Activated naive CD8-positive, alpha-beta T cell (primary cell): ENCODE results near the gene TULP4.
"Not testable (repeated sequence)": the region's sequence is repeated elsewhere in the genome, so short reads cannot be mapped to it uniquely, and the experiment has no call there.

Experiments used
- H3K27ac Mint-ChIP-seq: one replicate; pipeline ENCODE4 v1.8.0; 2021; ENCODE audit warnings: mixed read lengths
- H3K27me3 Mint-ChIP-seq: one replicate; pipeline ENCODE4 v1.8.0; 2021; ENCODE audit warnings: mixed read lengths
- H3K36me3 Mint-ChIP-seq: one replicate; pipeline ENCODE4 v1.8.0; 2021; ENCODE audit warnings: mixed read lengths
- H3K4me1 Mint-ChIP-seq: one replicate; pipeline ENCODE4 v1.8.0; 2021; ENCODE audit warnings: low read depth, mixed read lengths
- H3K4me3 Mint-ChIP-seq: one replicate; pipeline ENCODE4 v1.8.0; 2021; ENCODE audit warnings: mild to moderate bottlenecking, mixed read lengths
- H3K9me3 Mint-ChIP-seq: one replicate; pipeline ENCODE4 v1.8.0; 2021; ENCODE audit warnings: low read depth, mixed read lengths

The TULP4 gene

DNA sequence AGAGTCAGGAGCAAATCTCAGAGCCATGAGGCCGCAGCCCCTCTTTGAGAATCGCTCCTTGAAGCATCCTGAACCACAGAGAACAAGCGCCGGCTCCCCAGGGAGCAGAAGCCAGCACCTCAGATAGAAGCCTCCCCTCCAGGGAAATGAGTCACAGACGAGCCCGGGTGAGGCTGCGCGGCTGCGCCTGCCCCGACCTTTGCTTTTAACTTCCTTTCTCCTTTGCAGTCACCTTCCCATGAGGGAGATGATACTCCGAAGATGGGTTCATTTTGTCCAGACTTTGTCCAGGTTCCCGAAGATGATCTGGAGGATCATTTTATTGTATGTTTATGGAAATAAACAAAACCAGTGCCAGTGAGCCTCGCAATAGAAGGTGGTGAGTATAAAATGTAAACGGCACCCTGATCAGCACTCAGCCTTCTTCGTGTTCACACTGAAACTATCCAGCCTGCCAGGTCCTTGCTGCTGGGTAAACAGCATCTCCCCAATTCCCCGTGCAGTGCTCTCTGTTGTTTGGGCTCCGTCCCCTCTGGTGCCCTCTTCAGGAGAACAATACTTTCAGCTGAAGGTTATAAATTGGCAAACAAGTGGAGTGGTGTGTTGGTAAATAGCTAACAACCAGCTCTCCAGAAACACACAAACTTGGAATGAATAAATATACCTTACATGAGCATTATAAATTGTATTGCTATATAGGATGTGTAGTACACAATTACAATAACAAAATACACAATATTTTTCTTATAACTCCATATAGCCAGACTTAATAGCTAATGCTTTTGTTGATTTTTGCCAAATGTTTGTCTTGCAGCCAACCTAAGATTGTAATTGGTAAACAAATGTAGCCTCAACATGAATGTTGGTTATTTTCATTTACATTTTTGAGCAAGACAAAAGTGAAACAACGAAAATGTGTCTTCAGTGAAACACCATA lies 206.2 kb downstream of the TULP4 start:
- Mint-ChIP-seq H3K9me3 (no peaks in the 10 kb centered on the region), H3K4me1 (peaks cover 29% of the 10 kb centered on the region), H3K36me3 (peaks cover 2% of the 10 kb centered on the region), H3K27me3 (peaks cover 19% of the 10 kb centered on the region), H3K4me3 (peak overlapping the region; percentile 84), H3K27ac (peak overlapping the region; percentile 64)

DNA sequence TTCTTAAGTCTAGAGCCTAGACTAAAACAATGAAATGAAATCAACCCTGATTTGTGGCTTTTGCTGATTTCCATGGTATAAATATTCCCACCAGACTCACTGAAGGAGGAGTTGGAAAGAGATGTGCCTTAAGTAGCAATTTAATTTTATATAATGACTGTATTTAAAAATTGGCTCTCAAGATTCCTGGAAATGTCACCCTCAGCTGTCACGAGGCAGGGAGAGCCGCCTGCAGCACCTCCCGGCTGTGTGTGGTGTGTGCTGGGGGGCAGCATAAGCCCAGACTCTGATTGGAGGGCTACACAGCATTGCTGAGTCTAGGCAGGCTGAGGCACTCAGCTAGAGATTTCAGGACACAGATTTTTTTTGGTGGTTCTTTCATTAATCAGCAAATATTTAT lies 207.0 kb downstream of the TULP4 start:
- peaks cover 21% of the 10 kb centered on the region for H3K4me1 Mint-ChIP-seq
- H3K27ac Mint-ChIP-seq = no peak overlapping the region
- peaks cover 26% of the 10 kb centered on the region for H3K27me3 Mint-ChIP-seq
- H3K4me3 Mint-ChIP-seq = no peak overlapping the region
- H3K36me3 Mint-ChIP-seq = peaks cover 3% of the 10 kb centered on the region
- no peaks in the 10 kb centered on the region for H3K9me3 Mint-ChIP-seq

DNA sequence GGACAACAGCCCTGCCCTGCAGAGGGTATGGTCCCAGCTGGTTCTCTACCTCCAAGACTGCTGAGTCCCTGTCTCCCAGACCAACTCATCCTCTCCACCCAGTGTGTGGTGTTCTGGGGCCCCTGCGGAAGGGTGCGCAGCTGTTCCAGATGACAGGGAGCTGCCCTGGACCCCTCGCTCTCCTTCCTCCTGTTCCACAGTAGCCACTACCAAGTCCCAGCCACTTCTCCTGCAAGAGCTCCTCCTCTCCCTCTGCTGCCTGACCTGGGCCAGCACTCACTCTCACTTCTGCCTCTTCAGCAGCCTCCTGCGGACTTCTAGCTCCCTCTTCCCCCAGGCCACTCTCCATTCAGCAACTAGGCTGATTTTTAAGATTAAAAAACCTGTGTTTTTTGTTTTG lies 207.5 kb downstream of the TULP4 start:
- Mint-ChIP-seq H3K36me3 (peaks cover 4% of the 10 kb centered on the region), H3K27me3 (peaks cover 30% of the 10 kb centered on the region)

DNA sequence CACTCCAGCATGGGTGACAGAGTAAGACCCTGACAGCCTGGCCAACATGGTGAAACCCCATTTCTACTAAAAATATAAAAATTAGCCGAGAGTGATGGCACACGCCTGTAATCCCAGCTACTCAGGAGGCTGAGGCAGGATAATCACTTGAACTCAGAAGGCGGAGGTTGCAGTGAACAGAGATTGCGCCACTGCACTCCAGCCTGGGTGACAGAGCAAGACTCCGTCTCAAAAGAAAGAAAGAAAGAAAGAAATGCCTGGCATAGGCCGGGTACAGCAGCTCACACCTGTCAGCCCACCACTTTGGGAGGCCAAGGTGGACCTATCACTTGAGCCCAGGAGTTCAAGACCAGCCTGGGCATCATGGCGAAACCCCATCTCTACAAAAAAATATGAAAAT lies 208.7 kb downstream of the TULP4 start:
- not testable (repeated sequence) for H3K36me3 Mint-ChIP-seq, H3K27ac Mint-ChIP-seq, H3K9me3 Mint-ChIP-seq, H3K4me3 Mint-ChIP-seq
- Mint-ChIP-seq H3K4me1 (peaks cover 13% of the 10 kb centered on the region), H3K27me3 (peaks cover 34% of the 10 kb centered on the region)

More for the DNA sequence above, 207.5 kb downstream of the TULP4 start:
- peaks cover 16% of the 10 kb centered on the region for H3K4me1 Mint-ChIP-seq
- no peaks in the 10 kb centered on the region for H3K9me3 Mint-ChIP-seq
- H3K4me3 Mint-ChIP-seq = no peak overlapping the region
- H3K27ac Mint-ChIP-seq = no peak overlapping the region

DNA sequence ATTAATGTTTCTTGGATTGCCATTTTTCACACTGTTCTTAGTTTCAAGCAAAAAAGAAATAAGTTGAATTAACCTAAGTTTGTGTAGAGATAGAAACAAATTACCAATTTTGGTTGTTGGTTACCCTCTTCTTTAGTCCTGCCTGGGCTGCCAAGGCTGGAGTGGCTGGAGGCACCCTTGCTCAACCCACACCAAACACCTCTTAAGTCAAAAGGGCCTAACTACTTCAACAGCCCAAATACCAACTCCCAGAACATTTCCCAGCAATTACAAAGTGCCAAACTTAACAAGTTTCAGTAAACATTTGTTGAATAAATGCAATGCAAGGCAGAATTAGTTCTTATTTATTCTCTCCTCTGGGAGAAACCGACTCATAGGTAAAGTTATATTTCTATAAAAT lies 209.5 kb downstream of the TULP4 start:
- H3K36me3 Mint-ChIP-seq = peaks cover 7% of the 10 kb centered on the region
- no peaks in the 10 kb centered on the region for H3K9me3 Mint-ChIP-seq
- no peak overlapping the region for H3K27ac Mint-ChIP-seq
- peaks cover 39% of the 10 kb centered on the region for H3K27me3 Mint-ChIP-seq
- H3K4me1 Mint-ChIP-seq = peaks cover 12% of the 10 kb centered on the region
- no peak overlapping the region for H3K4me3 Mint-ChIP-seq

DNA sequence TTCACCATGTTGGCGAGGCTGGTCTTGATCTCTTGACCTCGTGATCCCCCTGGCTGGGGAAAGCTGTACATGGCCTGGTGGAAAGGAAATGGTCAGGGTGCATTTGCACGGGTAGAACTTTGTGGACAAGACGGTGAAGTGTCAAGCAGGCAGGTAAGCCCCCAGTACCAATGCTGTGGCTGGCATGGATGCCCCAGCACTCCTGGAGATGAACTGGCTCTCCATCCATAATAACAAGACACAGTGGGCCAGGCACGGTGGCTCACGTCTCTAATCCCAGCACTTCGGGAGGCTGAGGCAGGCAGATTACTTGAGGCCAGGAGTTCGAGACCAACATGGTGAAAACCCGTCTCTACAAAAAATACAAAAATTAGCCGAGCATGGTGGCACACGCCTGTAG lies 210.4 kb downstream of the TULP4 start:
- peaks cover 7% of the 10 kb centered on the region for H3K36me3 Mint-ChIP-seq
- no peak overlapping the region for H3K4me3 Mint-ChIP-seq
- peaks cover 11% of the 10 kb centered on the region for H3K4me1 Mint-ChIP-seq
- H3K27ac Mint-ChIP-seq = no peak overlapping the region
- H3K9me3 Mint-ChIP-seq = no peaks in the 10 kb centered on the region
- peaks cover 43% of the 10 kb centered on the region for H3K27me3 Mint-ChIP-seq

DNA sequence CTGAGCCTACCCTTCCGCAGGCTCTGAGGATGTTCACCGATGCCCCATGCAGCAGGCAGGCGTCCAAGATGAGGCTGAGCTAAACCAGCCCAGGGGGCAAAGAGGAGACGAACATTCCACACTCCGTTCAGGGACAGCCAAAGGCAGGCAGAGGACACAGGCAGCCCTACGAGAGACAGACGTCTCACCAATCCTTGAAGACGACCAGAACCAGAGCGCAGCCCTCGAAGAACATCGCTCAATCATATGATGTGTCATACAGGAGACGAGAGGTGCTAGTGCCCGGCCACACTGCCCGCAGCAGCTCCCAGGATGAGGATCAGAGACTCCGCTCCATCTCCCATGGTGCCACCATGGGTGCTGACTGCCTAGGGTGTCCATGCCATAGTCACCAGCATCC lies 212.0 kb downstream of the TULP4 start:
- no peak overlapping the region for H3K4me3 Mint-ChIP-seq
- H3K9me3 Mint-ChIP-seq = no peaks in the 10 kb centered on the region
- peaks cover 7% of the 10 kb centered on the region for H3K36me3 Mint-ChIP-seq
- H3K4me1 Mint-ChIP-seq = no peaks in the 10 kb centered on the region
- peaks cover 44% of the 10 kb centered on the region for H3K27me3 Mint-ChIP-seq
- H3K27ac Mint-ChIP-seq = no peak overlapping the region

DNA sequence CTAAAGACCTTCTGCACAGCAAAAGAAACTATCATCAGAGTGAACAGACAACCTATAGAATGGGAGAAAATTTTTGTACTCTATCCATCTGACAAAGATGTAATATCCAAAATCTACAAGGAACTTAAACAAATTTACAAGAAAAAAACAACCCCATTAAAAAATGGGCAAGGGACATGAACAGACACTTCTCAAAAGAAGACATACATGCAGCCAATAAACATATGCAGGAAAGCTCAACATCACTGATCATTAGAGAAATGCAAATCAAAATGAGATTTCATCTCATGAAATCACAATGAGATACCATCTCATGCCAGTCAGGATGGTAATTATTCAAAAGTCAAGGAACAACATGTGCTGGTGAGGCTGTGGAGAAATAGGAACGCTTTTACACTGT lies 215.6 kb downstream of the TULP4 start:
- not testable (repeated sequence) for H3K27ac Mint-ChIP-seq, H3K9me3 Mint-ChIP-seq, H3K36me3 Mint-ChIP-seq, H3K4me3 Mint-ChIP-seq, H3K4me1 Mint-ChIP-seq
- H3K27me3 Mint-ChIP-seq = peaks cover 45% of the 10 kb centered on the region

DNA sequence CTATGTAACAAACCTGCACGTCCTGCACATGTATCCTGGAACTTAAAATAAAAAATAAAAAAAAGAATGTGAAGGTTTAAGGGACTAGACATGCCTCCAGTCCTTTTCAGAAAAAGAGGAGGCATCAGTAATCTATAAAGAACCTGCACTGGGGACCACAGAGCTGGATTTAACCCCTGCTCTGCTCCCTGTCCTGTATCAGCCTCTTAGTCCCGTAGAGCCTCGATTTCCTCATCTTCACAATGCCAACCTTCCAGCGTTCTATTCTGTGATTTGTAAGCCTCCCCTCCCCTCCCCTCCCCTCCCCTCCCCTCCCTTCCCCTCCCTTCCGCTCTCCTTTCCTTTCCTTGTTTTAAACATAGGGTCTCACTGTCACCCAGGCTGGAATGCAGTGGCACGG lies 216.6 kb downstream of the TULP4 start:
- H3K27me3 Mint-ChIP-seq = peaks cover 42% of the 10 kb centered on the region
- H3K36me3 Mint-ChIP-seq = peaks cover 5% of the 10 kb centered on the region
- no peak overlapping the region for H3K4me3 Mint-ChIP-seq
- H3K9me3 Mint-ChIP-seq = no peaks in the 10 kb centered on the region
- no peaks in the 10 kb centered on the region for H3K4me1 Mint-ChIP-seq
- H3K27ac Mint-ChIP-seq = no peak overlapping the region

DNA sequence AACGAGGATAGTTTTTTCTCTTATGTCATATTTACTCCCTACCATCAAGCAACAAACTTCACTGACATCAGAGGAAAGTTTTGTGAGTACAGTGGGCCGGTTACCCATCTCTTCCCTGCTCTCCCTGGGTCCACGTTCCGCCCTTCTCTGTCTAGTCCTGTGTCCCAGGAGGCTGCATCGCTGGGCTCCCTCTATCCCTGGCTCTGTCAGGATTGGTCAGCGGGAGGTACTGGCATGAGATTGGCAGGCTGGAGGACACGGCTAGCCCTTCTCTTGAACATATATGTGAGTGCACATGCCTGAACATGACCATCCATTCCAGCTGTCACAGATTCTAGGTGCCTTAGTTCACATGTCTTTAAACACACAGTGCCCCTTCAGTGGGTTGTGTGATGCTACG lies 217.4 kb downstream of the TULP4 start:
- no peaks in the 10 kb centered on the region for H3K4me1 Mint-ChIP-seq
- H3K27ac Mint-ChIP-seq = no peak overlapping the region
- H3K27me3 Mint-ChIP-seq = peaks cover 38% of the 10 kb centered on the region
- H3K4me3 Mint-ChIP-seq = no peak overlapping the region
- peaks cover 5% of the 10 kb centered on the region for H3K36me3 Mint-ChIP-seq
- H3K9me3 Mint-ChIP-seq = no peaks in the 10 kb centered on the region

DNA sequence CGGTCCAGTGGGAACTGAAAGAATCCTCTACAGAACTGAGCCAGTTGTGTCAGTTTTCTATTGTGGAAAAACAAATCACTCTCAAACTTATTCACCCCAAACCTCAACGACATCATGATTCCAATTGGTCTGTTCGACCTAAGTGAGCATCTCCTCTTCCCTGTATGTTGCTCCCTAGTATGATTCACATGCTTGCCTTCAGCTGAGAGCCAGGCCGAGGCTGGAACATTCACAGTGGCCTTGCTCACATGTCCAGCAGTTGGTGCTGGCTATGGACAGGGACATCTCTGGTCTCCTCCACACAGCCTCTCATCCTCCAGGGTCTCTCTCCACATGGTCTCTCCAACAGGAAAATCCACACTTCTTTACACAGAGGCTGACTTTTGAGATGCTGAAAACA lies 219.3 kb downstream of the TULP4 start:
- H3K27me3 Mint-ChIP-seq = peaks cover 34% of the 10 kb centered on the region
- H3K4me3 Mint-ChIP-seq = no peak overlapping the region
- peaks cover 1% of the 10 kb centered on the region for H3K4me1 Mint-ChIP-seq
- H3K27ac Mint-ChIP-seq = no peak overlapping the region
- H3K36me3 Mint-ChIP-seq = peaks cover 2% of the 10 kb centered on the region
- H3K9me3 Mint-ChIP-seq = no peaks in the 10 kb centered on the region

DNA sequence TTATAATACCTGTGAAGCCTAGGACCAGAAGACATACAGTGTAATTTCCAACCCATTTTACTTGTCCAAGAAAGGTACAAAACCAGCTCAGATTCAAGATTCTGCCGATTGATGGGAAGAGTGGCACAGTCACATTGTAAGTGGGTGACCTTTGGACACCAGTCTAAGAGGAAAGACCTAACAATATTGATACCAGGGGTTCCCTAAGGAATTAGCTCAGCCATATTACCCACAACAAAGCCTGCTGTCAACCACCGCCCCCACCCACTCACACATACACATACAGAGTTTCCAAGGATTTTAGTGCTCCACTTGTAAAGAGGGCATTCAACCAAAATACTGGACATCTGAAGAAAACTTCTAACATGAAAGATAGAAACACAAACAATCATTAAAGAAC lies 219.7 kb downstream of the TULP4 start:
- no peak overlapping the region for H3K4me3 Mint-ChIP-seq

DNA sequence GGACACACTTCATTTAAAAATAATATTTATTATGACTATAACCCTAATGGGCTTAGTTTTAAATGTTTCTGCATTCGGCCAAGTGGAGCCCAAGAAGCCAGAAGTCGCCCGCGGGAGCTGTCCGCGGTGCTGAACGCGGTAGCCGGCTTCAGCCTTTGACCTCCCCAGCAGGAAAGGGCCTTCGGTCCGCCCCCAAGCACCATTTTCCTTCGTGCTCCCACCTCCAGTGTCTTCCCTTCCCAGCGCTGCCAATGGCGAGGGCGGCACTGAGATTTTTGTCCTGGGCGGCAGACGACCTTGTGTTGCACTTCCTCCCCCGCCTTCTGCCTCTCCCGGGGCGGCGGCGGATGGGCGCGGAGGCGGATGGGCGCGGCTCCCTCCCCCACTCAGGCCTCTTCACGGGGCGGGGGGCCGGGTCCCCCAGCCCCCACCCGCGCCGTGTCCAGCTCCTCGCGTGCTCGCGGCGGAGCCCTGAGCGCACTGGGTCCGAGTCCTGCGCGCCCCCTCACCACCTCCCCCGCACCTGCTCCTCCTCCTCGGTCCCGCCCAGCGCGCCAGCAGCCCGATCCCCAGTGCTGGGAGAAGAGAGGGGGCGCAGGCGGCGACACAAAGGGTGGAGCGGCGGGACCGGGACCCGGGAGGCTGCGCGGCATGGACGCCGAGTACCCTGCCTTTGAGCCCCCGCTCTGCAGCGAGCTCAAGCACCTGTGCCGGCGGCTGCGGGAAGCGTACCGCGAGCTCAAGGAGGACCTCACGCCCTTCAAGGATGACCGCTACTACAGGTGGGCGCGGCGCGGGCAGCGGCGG lies 224.0 kb downstream of the TULP4 start:
- Mint-ChIP-seq H3K27ac (no peak overlapping the region), H3K36me3 (peaks cover 4% of the 10 kb centered on the region), H3K4me1 (peaks cover 4% of the 10 kb centered on the region), H3K4me3 (peak overlapping the region; percentile 73), H3K27me3 (peaks cover 31% of the 10 kb centered on the region), H3K9me3 (no peaks in the 10 kb centered on the region)

More for the DNA sequence above, 219.7 kb downstream of the TULP4 start:
- H3K36me3 Mint-ChIP-seq = peaks cover 2% of the 10 kb centered on the region
- H3K27me3 Mint-ChIP-seq = peaks cover 30% of the 10 kb centered on the region
- no peaks in the 10 kb centered on the region for H3K9me3 Mint-ChIP-seq
- no peak overlapping the region for H3K27ac Mint-ChIP-seq
- peaks cover 1% of the 10 kb centered on the region for H3K4me1 Mint-ChIP-seq

DNA sequence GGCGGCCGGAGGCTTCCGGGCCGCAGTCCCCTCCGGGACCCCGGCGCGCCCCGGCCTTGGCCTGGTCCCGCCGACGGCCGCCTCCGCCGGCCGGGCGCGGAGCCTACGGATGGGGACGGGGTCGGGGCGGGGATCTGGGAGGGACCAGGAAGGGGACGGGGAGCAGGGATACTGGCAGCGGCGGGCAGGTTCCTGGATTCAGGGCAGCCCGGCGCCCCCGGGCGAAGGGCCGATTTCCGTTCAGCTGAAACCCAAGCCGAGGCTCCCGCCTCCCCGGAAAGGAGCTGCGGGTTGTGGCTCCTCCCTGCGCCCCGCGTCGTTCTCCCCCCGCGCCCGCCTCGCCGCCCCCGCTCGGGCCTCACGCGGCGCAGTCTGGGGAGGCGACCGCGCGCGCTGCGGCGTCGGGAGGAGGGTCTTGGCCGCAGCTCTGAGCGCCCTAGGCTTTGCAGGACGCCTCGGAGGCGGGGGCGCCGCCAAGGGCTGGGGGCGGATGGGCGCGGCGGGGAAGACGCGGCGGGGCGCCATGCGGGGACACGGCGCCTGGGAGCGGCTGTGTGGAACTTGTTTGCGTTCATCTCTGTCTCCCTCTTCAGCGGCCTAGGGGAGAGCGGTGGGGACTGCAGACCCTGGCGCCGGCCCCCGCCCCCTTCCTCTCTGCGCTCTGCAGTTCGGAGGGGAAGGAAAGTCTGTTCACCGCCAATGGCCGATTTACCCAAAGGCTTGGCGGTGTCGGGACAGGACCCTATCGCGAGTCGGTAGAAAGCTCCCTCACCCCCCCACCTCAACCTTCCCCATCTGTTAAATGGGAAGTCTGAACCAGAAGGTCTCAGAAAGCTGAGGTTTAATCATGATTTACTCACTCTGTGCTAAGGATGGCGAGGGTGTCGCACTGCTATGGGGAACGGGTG lies 224.9 kb downstream of the TULP4 start:
- H3K4me3 Mint-ChIP-seq = peak overlapping the region; percentile 76
- peaks cover 4% of the 10 kb centered on the region for H3K36me3 Mint-ChIP-seq
- H3K27ac Mint-ChIP-seq = no peak overlapping the region

More for the DNA sequence above, 224.9 kb downstream of the TULP4 start:
- Mint-ChIP-seq H3K4me1 (peaks cover 4% of the 10 kb centered on the region), H3K9me3 (no peaks in the 10 kb centered on the region), H3K27me3 (peaks cover 27% of the 10 kb centered on the region)
